K562 (cell line): ENCODE measurements around the gene NAGLU. TPM values are rescaled to one million over a fixed set of nuclear protein-coding genes. Genes with fewer than 3 reads are reported as not detected.

Experiments used
- ATAC-seq: fragments of 200-7000 bp; cut with Tn5 transposase; 3 replicates; pipeline ENCODE4 v1.9.1; 2020; ENCODE audit warnings: moderate library complexity
- BruUV-seq: library from RNA; stranded (reverse); fragments of 400-500 nt; replicated peaks from 2 replicates; lab custom pipeline; 2021; lab: Mats Ljungman, UMichigan
- CTCF ChIA-PET: fragments of 300-600 bp; formaldehyde crosslinking; extraction: SDS; loops from one replicate; lab custom pipeline; 2021; ENCODE audit warnings: low intra/inter-chr PET ratio; lab: Yijun Ruan, JAX
- POLR2A ChIA-PET: fragments of 300-600, 350-650 bp; sonication (Branson Sonifier 250); formaldehyde crosslinking; extraction: SDS; loops from one replicate; lab custom pipeline; 2021; ENCODE audit warnings: antibody characterized with exemption, inconsistent platforms; lab: Yijun Ruan, JAX
- DNase-seq, 4 experiments: peaks; one replicate each; pipeline versions ENCODE4 v3.0.0 to v3.0.0-alpha.2; 2011 to 2018; ENCODE audit warnings: low spot score in 3 of 4, mixed read lengths in 3 of 4; ENCODE audit errors: extremely low read depth in 1 of 4
- FAIRE-seq: peaks from 2 replicates; lab custom pipeline; 2011; peaks lifted over from hg19 to GRCh38; lab: Jason Lieb, UNC
- H2AFZ ChIP-seq: 2 replicates; pipeline ENCODE4 v1.6.0; 2011; ENCODE audit warnings: low read depth, low read length, control low read depth, inconsistent platforms
- H3K27ac ChIP-seq: fragments of 200-600 bp; 3 replicates; pipeline ENCODE4 v1.8.0; 2011; ENCODE audit warnings: low read depth, mild to moderate bottlenecking, control low read depth, inconsistent platforms, low read length, moderate library complexity, mixed read lengths; ENCODE audit errors: extremely low read depth
- H3K27me3 ChIP-seq, 2 experiments: fragments of 300-600 bp in 1 of 2; 2 replicates in 1 of 2; 3 replicates in 1 of 2; pipeline versions ENCODE4 v1.6.0 to v1.8.0; 2011; ENCODE audit warnings: inconsistent platforms in 2 of 2, low read length in 2 of 2, mild to moderate bottlenecking in 1 of 2, mixed read lengths in 1 of 2, moderate library complexity in 1 of 2; ENCODE audit not compliant: control insufficient read depth in 2 of 2, insufficient read depth in 2 of 2
- H3K36me3 ChIP-seq: fragments of 300-600 bp; 3 replicates; pipeline ENCODE4 v1.8.0; 2011; ENCODE audit warnings: mild to moderate bottlenecking, low read length, inconsistent platforms; ENCODE audit not compliant: control insufficient read depth, insufficient read depth
- H3K4me1 ChIP-seq, 2 experiments: fragments of 200-600 bp in 1 of 2; replicated peaks in 1 of 2; 2 replicates in 1 of 2; 3 replicates in 1 of 2; pipeline versions ENCODE4 v1.5.1 to v1.8.0; 2011; ENCODE audit warnings: inconsistent platforms in 2 of 2, low read length in 2 of 2, mild to moderate bottlenecking in 1 of 2, mixed read lengths in 1 of 2, moderate library complexity in 1 of 2; ENCODE audit not compliant: control insufficient read depth in 2 of 2, insufficient read depth in 2 of 2
- H3K4me2 ChIP-seq: 2 replicates; pipeline ENCODE4 v1.6.1; 2011; ENCODE audit warnings: low read length, control low read depth, inconsistent platforms, mixed read lengths; ENCODE audit not compliant: insufficient read depth
- H3K4me3 ChIP-seq: fragments of 200-600 bp; sonication (generic), shearing (Covaris generic); 2 replicates; pipeline ENCODE4 v1.5.1; 2016; ENCODE audit warnings: control low read depth, inconsistent platforms
- H3K79me2 ChIP-seq: fragments of 200-600 bp; 3 replicates; pipeline ENCODE4 v1.8.0; 2011; ENCODE audit warnings: low read length, inconsistent platforms; ENCODE audit not compliant: control insufficient read depth, insufficient read depth
- H3K9ac ChIP-seq, 2 experiments: 2 replicates each; pipeline versions ENCODE4 v1.6.0 to v1.6.1; 2011; ENCODE audit warnings: low read depth in 2 of 2, low read length in 2 of 2, control low read depth in 1 of 2, inconsistent platforms in 1 of 2, mild to moderate bottlenecking in 1 of 2, mixed read lengths in 1 of 2; ENCODE audit not compliant: insufficient read depth in 1 of 2
- H3K9me1 ChIP-seq: one replicate; pipeline ENCODE4 v1.6.0; 2011; ENCODE audit warnings: inconsistent platforms, mild to moderate bottlenecking, low read length, moderate library complexity; ENCODE audit not compliant: control insufficient read depth, insufficient read depth
- H3K9me3 ChIP-seq: replicated peaks from 2 replicates; pipeline ENCODE4 v1.5.1; 2011; ENCODE audit warnings: low read depth, low read length, inconsistent platforms; ENCODE audit not compliant: control insufficient read depth, insufficient read depth
- H4K20me1 ChIP-seq: replicated peaks from 2 replicates; pipeline ENCODE4 v1.6.1; 2011; ENCODE audit warnings: low read length, inconsistent platforms, mixed read lengths; ENCODE audit not compliant: control insufficient read depth, insufficient read depth
- CEBPG ChIP-seq, 3 experiments: fragments of 200-800 bp in 1 of 3; sonication (Bioruptor generic) in 1 of 3; sonication (generic) in 1 of 3; formaldehyde crosslinking in 1 of 3; IDR thresholded peaks in 2 of 3; conservative IDR thresholded peaks in 1 of 3; 2 replicates each; pipeline versions ENCODE4 v1.6.1 to v1.8.0; 2016 to 2022; ENCODE audit warnings: missing compliant biosample characterization in 2 of 3, missing genetic modification characterization in 2 of 3, mild to moderate bottlenecking in 1 of 3, missing genetic modification reagents in 1 of 3
- KDM4B ChIP-seq, 2 experiments: fragments of 450-650 bp in 1 of 2; sonication (generic) in 1 of 2; IDR thresholded peaks; 2 replicates each; pipeline ENCODE4 v1.6.1; 2016 to 2017; ENCODE audit warnings: borderline replicate concordance in 2 of 2, antibody characterized with exemption in 1 of 2, low read depth in 1 of 2, mild to moderate bottlenecking in 1 of 2
- MED1 ChIP-seq: sonication (generic); formaldehyde crosslinking; IDR thresholded peaks from 2 replicates; pipeline ENCODE4 v1.8.1; 2023; ENCODE audit warnings: missing genetic modification reagents, borderline replicate concordance
- POLR3A ChIP-seq: IDR thresholded peaks from 2 replicates; pipeline ENCODE4 v1.6.1; 2011; ENCODE audit warnings: borderline replicate concordance, mild to moderate bottlenecking, moderate library complexity; ENCODE audit not compliant: insufficient read length, insufficient read depth; ENCODE audit errors: extremely low read depth
- SNRNP70 ChIP-seq: fragments of 200-400 bp; formaldehyde crosslinking; optimal IDR thresholded peaks from 2 replicates; pipeline ENCODE3; 2017; ENCODE audit warnings: low read depth, low read length
- THRAP3 ChIP-seq: fragments of 450-650 bp; IDR thresholded peaks from 2 replicates; pipeline ENCODE4 v1.6.1; 2016; ENCODE audit warnings: mild to moderate bottlenecking, inconsistent platforms, borderline replicate concordance
- ZBTB26 ChIP-seq: fragments of 450-650 bp; formaldehyde crosslinking; IDR thresholded peaks from 2 replicates; pipeline ENCODE4 v1.4.0; 2022; ENCODE audit warnings: missing genetic modification characterization
- ZBTB40 ChIP-seq, 2 experiments: fragments of 450-650 bp in 1 of 2; sonication (generic) in 1 of 2; formaldehyde crosslinking in 1 of 2; IDR thresholded peaks; 2 replicates each; pipeline versions ENCODE4 v1.7.1 to v1.9.0; 2016 to 2022; ENCODE audit warnings: inconsistent platforms in 1 of 2, mild to moderate bottlenecking in 1 of 2, missing genetic modification reagents in 1 of 2
- ZNF23 ChIP-seq: fragments of 250-450 bp; sonication (Bioruptor Pico); IDR thresholded peaks from 2 replicates; pipeline ENCODE4 v1.4.0; 2020; ENCODE audit warnings: mild to moderate bottlenecking
- WGBS: fragments of 100-300 bp; shearing (Covaris generic); methylation state at CpG from one replicate; pipeline ENCODE4 v1.1.6; 2016; ENCODE audit warnings: low coverage, mixed read lengths; ENCODE audit not compliant: insufficient coverage; ENCODE audit errors: missing lambda C conversion rate; 5-methylcytosine and 5-hydroxymethylcytosine counted together
- in situ Hi-C: fragments of 300-500 bp; cut with MboI; formaldehyde crosslinking; loops from 4 replicates; pipeline ENCODE4 v1.15.0; 2018; ENCODE audit warnings: inconsistent platforms, mixed read lengths
- intact Hi-C: fragments of 100-400 bp; cut with micrococcal nuclease; formaldehyde crosslinking; loops from 2 replicates; pipeline ENCODE4 v1.14.2; 2022
- polyA plus RNA-seq, 8 experiments: library from polyadenylated mRNA; depleted of rRNA in 4 of 8; stranded (reverse) in 5 of 8; unstranded in 3 of 8; fragments of >200 nt; fragmentation: Nextera tagmentation in 2 of 8; fragmentation: Illumina TruSeq in 1 of 8; extraction: Ambion mirVana in 2 of 8; extraction: Trizol in 1 of 8; gene quantifications; 2 replicates each; pipeline versions ENCODE4 v1.2.1 to v1.2.3, GENCODE V29; 2011 to 2014; ENCODE audit warnings: inconsistent platforms in 1 of 8, missing spikeins in 1 of 8
- total RNA-seq, 7 experiments: library from RNA; depleted of rRNA in 6 of 7; stranded (reverse); fragments of >200 nt in 6 of 7; fragmentation: Illumina TruSeq in 2 of 7; extraction: Trizol in 2 of 7; gene quantifications; 2 replicates each; pipeline versions ENCODE4 v1.2.1 to v1.2.3, GENCODE V29; 2011 to 2021; ENCODE audit warnings: low replicate concordance in 1 of 7

The NAGLU gene
- total and polyA plus RNA-seq, 9 of the 15 experiments (the other 6 are each of a cell fraction or from before 2014, with no cell fraction given) = 0.04 to 21.5 (median 8.5) TPM

- Histone ChIP-seq H3K9me3 (no peaks in the 10 kb centered on the region), H3K9me1 (no peaks in the 10 kb centered on the region), H3K36me3 (peaks cover 25% of the 10 kb centered on the region; the same call in 2 of the 3 replicates), H3K27me3 (no peaks in the 10 kb centered on the region), H3K27ac (no peak overlapping the region), H3K79me2 (no peaks in the 10 kb centered on the region), H2AFZ (no peak overlapping the region), H4K20me1 (no peaks in the 10 kb centered on the region), H3K4me2 (no peak overlapping the region), H3K4me1 (peaks cover 25 to 59% of the 10 kb centered on the region in 2 experiments), H3K4me3 (no peak overlapping the region), H3K9ac (no peak overlapping the region)
- in situ Hi-C loops = loop anchor here (5.0 kb wide), 2 partner anchors 104 to 204 kb away; partner anchors contain the start of gene CAVIN1
- CTCF ChIA-PET = interaction anchor here (2.3 kb wide), 1 partner anchor 203 kb away, joined by 15 read pairs; no protein-coding TSS in a partner anchor
- DNase-seq (no peak), ATAC-seq (no peak), FAIRE-seq (no peak)
- intact Hi-C loops = no loop called here
- POLR2A ChIA-PET = no interaction called here
- WGBS = 86% methylated on average over 6 of the region's 6 CpGs
- no TSS peak for BruUV-seq
- TF ChIP-seq KDM4B (IDR thresholded peaks at IDR 0.05; ENCODE audit: borderline replicate concordance in 2 of 2, low read depth in 1 of 2) (no peak), POLR3A (no peak), SNRNP70 (no peak), CEBPG (CRISPR knock-in tag; IDR thresholded peaks at IDR 0.05) (no peak), CEBPG (tag; conservative IDR thresholded peaks at IDR 0.05 in 1 of 2, IDR thresholded peaks at IDR 0.05 in 1 of 2) (no peak), ZBTB26 (no peak), THRAP3 (no peak), ZBTB40 (IDR thresholded peaks at IDR 0.05) (no peak), ZBTB40 (CRISPR knock-in tag; IDR thresholded peaks at IDR 0.05) (no peak), MED1 (no peak), ZNF23 (no peak)
These were observed 10.0 kb upstream of the NAGLU start for GRCh38 chr17:42526031-42526444.
